ENCODE measurements around the gene CFAP54.

The CFAP54 gene

DNA sequence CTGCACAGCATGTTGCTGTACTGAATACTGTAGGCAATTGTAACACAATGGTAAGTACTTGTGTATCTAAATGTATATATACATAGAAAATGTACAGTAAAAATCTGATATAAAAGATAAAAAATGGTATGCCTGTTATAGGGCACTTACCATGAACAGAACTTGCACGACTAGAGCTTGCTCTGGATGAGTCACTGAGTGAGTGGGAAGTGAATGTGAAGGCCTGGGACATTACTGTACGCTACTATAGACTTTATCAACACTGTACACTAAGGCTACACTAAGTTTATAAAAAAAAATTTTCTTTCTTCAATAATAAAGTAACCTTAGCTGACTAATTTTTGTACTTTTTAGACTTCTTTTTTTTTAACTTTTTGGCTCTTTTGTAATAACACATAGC lies 393.5 kb downstream of the CFAP54 start:
- no peak overlapping the region for H3K4me3 ChIP-seq (ENCODE audit: low read depth, low read length, poor library complexity, severe bottlenecking)
- no peak overlapping the region for H3K4me2 ChIP-seq (ENCODE audit: low read length)
- no peak overlapping the region for H3K27ac ChIP-seq (ENCODE audit: low read depth, low read length, poor library complexity, severe bottlenecking)
- H2AFZ ChIP-seq (ENCODE audit: low read length): no peak overlapping the region
- no peaks in the 10 kb centered on the region for H3K36me3 ChIP-seq (ENCODE audit: insufficient read depth, low read length)
- H3F3A ChIP-seq (ENCODE audit: insufficient read depth, low read length): no peaks in the 10 kb centered on the region
- H3K9me3 ChIP-seq (ENCODE audit: low read length): no peaks in the 10 kb centered on the region
- no peak overlapping the region for H3K9ac ChIP-seq (ENCODE audit: low read length)
- H4K20me1 ChIP-seq (ENCODE audit: insufficient read depth, low read length): no peaks in the 10 kb centered on the region
- H3K4me1 ChIP-seq (ENCODE audit: insufficient read depth, low read length, severe bottlenecking): no peaks in the 10 kb centered on the region
- H3K9me2 ChIP-seq (ENCODE audit: low read depth, low read length): no peaks in the 10 kb centered on the region
- no peak for TF ChIP-seq EZH2 (IDR thresholded peaks at IDR 0.05; ENCODE audit: borderline replicate concordance, low read length)
- TF ChIP-seq, protein P1, sequence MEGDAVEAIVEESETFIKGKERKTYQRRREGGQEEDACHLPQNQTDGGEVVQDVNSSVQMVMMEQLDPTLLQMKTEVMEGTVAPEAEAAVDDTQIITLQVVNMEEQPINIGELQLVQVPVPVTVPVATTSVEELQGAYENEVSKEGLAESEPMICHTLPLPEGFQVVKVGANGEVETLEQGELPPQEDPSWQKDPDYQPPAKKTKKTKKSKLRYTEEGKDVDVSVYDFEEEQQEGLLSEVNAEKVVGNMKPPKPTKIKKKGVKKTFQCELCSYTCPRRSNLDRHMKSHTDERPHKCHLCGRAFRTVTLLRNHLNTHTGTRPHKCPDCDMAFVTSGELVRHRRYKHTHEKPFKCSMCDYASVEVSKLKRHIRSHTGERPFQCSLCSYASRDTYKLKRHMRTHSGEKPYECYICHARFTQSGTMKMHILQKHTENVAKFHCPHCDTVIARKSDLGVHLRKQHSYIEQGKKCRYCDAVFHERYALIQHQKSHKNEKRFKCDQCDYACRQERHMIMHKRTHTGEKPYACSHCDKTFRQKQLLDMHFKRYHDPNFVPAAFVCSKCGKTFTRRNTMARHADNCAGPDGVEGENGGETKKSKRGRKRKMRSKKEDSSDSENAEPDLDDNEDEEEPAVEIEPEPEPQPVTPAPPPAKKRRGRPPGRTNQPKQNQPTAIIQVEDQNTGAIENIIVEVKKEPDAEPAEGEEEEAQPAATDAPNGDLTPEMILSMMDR (IDR thresholded peaks at IDR 0.05; ENCODE audit: low read length): no peak
- H3K27me3 ChIP-seq (ENCODE audit: insufficient read depth, low read length): no peaks in the 10 kb centered on the region
- no peaks in the 10 kb centered on the region for H3K79me2 ChIP-seq (ENCODE audit: insufficient read depth, low read length)

DNA sequence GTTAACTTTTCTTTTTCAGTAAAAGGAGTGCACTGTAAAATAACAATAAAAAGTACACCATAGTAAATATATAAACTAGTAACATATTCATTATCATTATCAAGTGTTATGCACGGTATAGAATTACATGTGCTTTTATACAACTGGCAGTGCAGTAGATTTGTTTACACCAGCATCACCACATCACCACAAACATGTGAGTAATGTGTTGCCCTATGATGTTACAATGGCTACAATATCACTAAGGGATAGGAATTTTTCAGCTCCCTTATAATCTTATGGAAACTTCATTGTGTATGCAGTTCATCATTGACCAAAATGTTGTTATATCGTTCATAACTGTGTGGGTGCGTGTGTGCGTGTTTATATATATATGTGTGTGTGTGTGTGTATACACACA lies 394.2 kb downstream of the CFAP54 start:
- H3K4me1 ChIP-seq (ENCODE audit: insufficient read depth, low read length, severe bottlenecking): no peaks in the 10 kb centered on the region
- no peak overlapping the region for H3K9ac ChIP-seq (ENCODE audit: low read length)
- no peak overlapping the region for H3K4me2 ChIP-seq (ENCODE audit: low read length)
- no peaks in the 10 kb centered on the region for H4K20me1 ChIP-seq (ENCODE audit: insufficient read depth, low read length)
- no peak overlapping the region for H3K27ac ChIP-seq (ENCODE audit: low read depth, low read length, poor library complexity, severe bottlenecking)
- H3K4me3 ChIP-seq (ENCODE audit: low read depth, low read length, poor library complexity, severe bottlenecking): no peak overlapping the region
- no peak for TF ChIP-seq EZH2 (IDR thresholded peaks at IDR 0.05; ENCODE audit: borderline replicate concordance, low read length)
- TF ChIP-seq, protein P1 (IDR thresholded peaks at IDR 0.05; ENCODE audit: low read length): no peak
- H3K9me3 ChIP-seq (ENCODE audit: low read length): no peaks in the 10 kb centered on the region
- no peak overlapping the region for H2AFZ ChIP-seq (ENCODE audit: low read length)
- H3F3A ChIP-seq (ENCODE audit: insufficient read depth, low read length): no peaks in the 10 kb centered on the region
- H3K36me3 ChIP-seq (ENCODE audit: insufficient read depth, low read length): no peaks in the 10 kb centered on the region
- H3K9me2 ChIP-seq (ENCODE audit: low read depth, low read length): no peaks in the 10 kb centered on the region
- no peaks in the 10 kb centered on the region for H3K79me2 ChIP-seq (ENCODE audit: insufficient read depth, low read length)
- no peaks in the 10 kb centered on the region for H3K27me3 ChIP-seq (ENCODE audit: insufficient read depth, low read length)

DNA sequence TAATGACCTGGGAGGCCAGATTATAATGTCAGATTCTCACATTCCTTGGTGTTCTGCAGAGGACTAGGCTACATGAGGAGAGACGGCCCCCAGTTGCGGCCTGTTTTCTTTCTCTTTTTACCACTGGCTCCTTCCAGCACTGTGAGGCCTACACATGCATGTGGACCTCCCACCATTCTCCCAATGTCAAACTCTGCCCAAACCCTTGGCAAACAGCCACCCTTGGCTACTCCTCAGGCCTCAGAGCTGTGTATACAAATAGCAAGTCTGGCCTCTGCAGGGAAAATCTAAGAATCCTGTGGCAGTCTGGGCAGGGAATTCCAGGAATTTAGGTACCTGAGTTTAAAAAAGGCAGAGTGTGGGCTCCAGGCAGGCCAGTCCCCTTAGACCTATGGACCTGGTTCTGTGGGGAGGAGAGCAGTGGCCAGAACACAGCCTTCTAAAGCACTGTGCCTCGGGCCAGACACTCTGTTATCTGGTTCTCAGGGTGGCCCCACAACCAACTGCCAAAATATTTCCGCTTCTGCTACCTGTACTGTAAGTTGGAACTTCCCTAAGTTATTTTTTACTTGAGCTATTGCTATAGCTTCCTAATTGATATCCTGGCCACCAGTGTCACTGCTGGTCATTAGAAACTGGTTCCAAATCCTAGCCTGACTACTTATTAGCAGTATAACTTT lies 397.8 kb downstream of the CFAP54 start:
- no peak overlapping the region for H2AFZ ChIP-seq (ENCODE audit: low read length)
- H3K4me2 ChIP-seq (ENCODE audit: low read length): no peak overlapping the region
- no peak overlapping the region for H3K4me3 ChIP-seq (ENCODE audit: low read depth, low read length, poor library complexity, severe bottlenecking)
- H3K4me1 ChIP-seq (ENCODE audit: insufficient read depth, low read length, severe bottlenecking): no peaks in the 10 kb centered on the region
- no peaks in the 10 kb centered on the region for H4K20me1 ChIP-seq (ENCODE audit: insufficient read depth, low read length)
- H3K9me2 ChIP-seq (ENCODE audit: low read depth, low read length): no peaks in the 10 kb centered on the region
- TF ChIP-seq, protein P1 (IDR thresholded peaks at IDR 0.05; ENCODE audit: low read length): no peak
- TF ChIP-seq EZH2 (IDR thresholded peaks at IDR 0.05; ENCODE audit: borderline replicate concordance, low read length): no peak
- H3F3A ChIP-seq (ENCODE audit: insufficient read depth, low read length): no peaks in the 10 kb centered on the region
- no peaks in the 10 kb centered on the region for H3K79me2 ChIP-seq (ENCODE audit: insufficient read depth, low read length)
- H3K9ac ChIP-seq (ENCODE audit: low read length): no peak overlapping the region
- no peaks in the 10 kb centered on the region for H3K9me3 ChIP-seq (ENCODE audit: low read length)
- no peaks in the 10 kb centered on the region for H3K36me3 ChIP-seq (ENCODE audit: insufficient read depth, low read length)
- no peaks in the 10 kb centered on the region for H3K27me3 ChIP-seq (ENCODE audit: insufficient read depth, low read length)
- H3K27ac ChIP-seq (ENCODE audit: low read depth, low read length, poor library complexity, severe bottlenecking): no peak overlapping the region

Measured in OCI-LY1 (cell line).